ENCODE measurements around the gene C2orf69.
A peak's percentile ranks its signal among the peaks of the same experiment; 100 is the strongest.

Gene C2orf69

GRCh38 chr2:199911052-199911876 lies at the start of gene C2orf69:
Gene C2orf69 (plus strand): TSS chr2:199911293. CDS start chr2:199911439, 146 bp downstream.
- DNase-seq = peak; percentile 96

- DNase-seq = no peak
These were observed 48.3 kb upstream of the C2orf69 start for GRCh38 chr2:199862788-199863187.

DNA sequence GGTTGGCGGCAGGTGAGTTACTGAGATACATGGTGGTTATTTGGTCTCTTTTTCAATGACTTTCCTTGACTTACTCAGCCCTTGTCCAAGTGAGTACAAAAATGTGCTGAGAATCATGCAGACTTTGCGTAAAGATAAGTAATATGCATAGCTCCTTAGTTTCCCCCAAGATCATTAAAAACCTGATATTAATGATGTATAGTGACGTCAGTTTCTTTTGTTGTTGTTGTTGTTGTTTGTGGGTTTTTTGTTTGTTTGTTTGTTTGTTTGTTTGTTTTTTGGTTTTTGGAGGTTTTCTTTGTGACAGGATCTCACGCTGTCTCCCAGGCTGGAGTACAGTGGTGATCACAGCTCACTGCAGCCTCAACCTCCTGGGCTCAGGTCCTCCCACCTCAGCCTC lies 45.2 kb upstream of the C2orf69 start:
- no peak for DNase-seq

DNA sequence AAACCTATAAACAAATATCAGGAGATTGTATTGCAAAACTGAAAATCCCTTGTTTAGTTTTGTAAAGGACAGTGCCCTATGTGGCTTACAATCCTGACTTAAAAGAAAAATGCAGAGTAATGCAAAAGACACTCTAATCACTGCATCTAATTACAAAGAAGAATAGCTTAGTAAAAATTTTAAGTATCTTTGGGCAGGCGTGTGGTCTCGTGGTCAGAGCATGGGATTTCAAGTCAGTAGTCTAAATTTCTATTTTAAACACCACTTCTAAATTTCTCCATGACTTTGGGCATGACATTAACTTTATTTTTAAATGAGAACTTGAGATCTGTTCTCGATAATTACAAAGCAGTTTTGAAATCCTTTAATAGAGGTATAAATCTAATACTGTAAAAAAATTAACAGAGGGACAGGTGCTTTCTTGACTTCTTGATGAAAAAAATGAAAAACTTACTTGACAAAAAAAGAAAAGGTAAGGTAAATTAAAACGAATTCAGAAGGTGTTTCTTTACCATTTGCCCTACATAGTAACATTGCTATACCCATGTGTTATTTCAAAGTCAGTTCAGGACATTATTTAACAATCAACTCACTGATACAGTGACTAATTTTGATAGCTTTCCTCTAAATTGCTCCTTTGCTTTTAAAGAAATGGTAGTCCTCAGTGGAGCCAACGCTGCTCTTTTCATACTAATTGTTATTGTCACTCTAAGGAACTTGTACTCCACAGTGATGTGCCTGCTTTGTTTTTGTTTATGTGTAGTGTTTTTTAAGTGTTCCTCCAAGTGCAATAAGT lies 42.5 kb upstream of the C2orf69 start:
- no peak for DNase-seq

DNA sequence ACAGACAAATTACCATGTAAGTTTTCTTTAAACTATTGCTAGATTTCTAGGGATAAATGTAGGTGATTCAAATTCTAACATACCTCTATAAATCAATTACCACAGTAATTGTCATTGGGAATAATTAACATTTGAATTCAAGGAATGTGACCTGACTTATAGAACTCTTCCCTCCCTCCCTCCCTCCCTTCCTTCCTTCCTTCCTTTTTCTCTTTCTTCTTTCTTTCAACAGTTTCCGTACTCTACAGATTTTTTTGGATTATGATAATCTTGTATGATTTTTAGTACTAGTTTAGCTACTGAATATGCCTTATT lies 41.9 kb upstream of the C2orf69 start:
- no peak for DNase-seq

DNA sequence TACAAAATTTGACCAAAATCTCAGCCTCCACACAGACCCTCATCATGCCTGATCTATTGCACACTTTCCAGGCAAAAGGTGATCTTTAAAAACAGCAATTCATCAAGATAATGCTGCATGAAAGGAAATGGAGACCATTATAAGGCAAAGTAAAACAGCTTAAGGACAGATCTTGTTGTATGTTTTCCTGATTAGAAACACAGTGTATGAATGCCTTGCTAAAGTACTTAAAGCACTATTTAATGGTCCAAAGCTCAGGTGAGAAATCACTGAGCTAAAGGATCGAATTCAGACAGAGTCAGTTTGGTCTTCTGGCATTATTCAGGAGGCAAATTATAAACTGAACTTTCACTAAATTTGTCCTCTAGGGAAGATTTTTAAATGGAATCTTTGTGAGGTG lies 41.4 kb upstream of the C2orf69 start:
- no peak for DNase-seq

DNA sequence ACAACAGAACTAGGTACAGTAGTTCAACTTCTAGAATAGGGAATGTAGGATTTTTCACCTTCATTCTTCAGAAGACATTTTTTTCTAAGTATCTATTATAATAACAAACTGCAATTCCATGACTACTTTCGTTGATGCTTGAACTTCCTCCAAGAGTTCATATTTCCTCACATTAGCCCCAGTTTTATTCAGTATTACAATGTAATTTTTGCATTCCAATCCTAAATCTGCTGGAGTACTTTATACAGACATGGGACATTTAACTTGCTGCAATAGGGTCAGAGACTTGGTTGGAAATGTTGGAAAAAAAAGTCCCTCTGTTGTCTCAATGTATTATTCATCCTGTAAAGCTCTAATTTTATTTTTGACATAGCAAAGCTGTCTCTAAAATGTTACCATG lies 40.5 kb upstream of the C2orf69 start:
- no peak for DNase-seq

DNA sequence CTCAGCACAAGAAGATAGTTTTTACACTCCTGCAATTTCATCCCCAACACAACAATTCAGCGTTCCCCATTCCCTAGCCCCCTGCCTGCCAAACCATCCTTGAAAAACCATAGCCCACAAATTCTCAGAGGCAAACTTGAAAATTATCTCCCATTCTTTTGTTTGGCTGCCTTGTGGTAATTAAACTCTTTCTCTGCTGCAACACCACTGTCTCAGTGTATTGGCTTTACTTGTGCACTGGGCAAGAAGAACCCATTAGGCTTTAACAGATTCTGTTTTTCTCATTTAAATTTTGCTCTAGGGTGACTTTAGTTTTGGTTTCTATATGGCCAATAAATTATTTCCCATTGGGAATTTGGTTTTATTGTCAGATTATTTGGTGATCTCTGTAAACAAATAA lies 36.9 kb upstream of the C2orf69 start:
- no peak for DNase-seq

DNA sequence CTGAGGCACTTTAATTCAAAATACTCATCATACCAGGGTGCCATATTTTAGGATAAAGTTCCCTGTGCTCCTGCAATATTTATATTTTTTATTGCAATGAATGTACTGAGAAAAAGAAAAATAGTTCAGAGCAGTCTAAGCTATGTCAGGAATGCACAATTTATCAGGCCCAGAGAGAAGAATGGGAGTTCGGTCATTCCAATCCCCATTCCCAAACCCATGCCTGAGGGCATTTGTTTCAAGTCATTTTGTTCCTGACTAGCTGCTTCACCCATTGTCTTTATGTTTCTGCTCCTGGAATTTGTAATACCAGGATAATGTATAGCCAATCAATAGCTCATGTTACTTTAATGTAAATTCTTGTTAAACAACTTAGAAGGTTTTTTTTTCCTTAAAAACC lies 35.7 kb upstream of the C2orf69 start:
- no peak for DNase-seq

GRCh38 chr2:199882667-199883066 lies 28.4 kb upstream of the C2orf69 start:
- no peak for DNase-seq

DNA sequence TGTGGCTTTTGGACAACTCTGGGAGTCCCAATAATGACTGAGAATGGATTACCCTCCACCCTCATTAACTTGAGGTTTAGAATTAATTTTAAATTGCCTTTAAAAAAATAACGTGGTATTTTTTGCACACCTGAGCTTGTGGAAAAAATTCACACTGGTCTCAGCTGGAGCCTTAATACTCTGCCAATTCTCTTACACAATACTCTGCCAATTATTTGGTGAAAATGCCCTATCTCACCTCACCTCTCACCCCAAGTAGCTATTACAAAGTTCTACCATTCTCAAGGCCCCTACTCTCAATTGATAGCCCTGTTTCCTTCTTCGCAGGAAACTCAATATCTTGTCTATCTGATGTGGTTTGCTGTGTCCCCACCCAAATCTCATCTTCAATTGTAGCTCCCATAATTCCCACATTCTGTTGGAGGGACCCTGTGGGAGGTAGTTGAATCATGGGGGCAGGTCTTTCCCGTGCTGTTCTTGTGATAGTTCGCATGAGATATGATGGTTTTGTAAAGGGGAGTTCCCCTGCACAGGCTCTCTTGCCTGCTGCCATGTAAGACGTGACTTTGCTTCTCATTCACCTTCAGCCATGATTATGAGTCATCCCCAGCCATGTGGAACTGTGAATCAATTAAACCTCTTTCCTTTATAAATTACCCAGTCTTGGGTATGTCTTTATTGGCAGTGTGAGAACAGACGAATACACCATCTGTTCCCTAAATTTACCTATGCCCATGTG lies 27.4 kb upstream of the C2orf69 start:
- DNase-seq = no peak

- no peak for DNase-seq
These were observed 15.7 kb upstream of the C2orf69 start for GRCh38 chr2:199895406-199895805.

GRCh38 chr2:199896617-199897016 lies 14.5 kb upstream of the C2orf69 start:
- DNase-seq = no peak

DNA sequence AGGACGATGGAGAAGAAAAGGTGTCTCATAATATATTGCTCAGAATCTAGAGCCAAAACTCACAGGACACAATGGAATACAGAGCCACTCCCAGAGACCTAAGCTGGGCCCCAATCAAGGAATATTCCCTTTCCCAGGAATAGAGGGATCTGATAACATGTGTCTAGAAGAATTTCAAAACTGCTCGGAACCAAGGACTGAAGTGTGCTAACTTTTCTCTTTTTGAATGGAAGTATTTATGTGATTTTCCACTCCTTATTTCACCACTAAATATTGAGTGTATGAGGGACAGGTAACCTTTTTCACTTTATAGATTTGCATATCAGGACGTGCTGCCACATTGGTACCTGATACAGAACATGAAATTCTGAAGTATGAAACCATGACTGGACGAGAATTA lies 9.2 kb upstream of the C2orf69 start:
- DNase-seq = no peak

GRCh38 chr2:199902486-199903110 lies 8.5 kb upstream of the C2orf69 start:
- no peak for DNase-seq

DNA sequence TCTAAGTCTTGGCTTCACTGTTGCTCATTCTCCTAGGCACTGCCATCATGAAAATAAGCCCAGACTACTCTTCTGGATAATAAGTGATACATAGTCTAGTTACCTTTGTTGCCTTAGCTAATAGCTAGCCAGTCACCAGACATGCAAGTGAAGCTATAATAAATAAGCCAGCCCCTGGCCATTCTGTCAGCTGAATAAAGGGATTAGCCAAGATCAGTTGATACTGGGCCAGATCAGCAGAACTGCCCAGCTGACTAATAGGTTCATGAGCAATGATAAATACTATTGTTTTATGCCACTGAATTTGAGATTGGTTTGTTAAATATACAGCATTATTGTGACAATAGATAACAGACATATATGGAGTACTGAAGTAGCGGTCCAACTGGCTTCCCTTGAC lies 8.0 kb upstream of the C2orf69 start:
- no peak for DNase-seq

- no peak for DNase-seq
These were observed 3.9 kb upstream of the C2orf69 start for GRCh38 chr2:199907008-199907714.

DNA sequence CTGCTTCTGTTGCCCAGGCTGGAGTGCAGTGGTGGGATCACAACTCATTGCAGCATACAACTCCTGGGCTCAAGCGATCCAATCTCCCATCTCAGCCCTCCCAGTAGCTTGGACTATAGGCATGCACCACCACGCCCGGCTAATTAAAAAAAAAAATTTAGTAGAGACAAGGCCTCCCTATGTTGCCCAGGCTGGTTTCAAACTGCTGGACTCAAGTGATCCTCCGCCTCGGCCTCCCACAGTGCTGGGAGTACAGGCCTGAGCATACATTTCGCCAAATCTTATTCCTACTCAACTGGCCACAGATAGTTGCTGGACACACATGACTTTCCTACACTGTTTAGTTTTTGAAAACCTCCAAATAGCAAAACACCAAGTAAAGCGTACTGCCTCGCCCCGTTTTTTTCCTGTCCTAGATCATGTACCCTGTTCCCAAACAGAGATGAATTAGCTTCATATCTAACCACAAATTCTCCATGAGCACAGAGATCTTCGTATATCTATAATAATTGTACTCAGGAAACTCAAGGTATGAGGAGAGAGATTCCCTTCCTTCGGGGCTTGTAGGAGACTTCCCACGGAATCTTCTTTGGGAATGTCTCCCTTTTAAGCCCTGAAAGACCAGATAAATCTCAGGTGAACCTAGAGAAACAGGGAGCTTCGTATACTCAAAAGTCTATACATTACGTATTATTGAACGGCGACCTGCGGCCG lies 598 bp upstream of the C2orf69 start:
- no peak for DNase-seq

DNA sequence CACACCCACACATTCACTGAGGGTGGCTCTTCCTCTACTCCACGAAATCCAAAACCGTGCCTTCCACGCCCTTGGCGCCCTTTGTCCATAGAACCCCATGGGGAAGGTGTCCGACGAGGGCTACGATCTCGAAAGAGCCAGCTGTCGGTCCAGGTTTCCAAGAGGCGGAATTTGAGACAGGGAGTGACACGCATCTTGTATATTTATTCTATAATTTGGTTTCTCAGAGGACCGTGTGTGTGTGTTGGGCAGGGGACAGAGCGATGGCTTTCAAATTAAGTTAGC lies 726 bp downstream of the C2orf69 start:
- DNase-seq = no peak

DNA sequence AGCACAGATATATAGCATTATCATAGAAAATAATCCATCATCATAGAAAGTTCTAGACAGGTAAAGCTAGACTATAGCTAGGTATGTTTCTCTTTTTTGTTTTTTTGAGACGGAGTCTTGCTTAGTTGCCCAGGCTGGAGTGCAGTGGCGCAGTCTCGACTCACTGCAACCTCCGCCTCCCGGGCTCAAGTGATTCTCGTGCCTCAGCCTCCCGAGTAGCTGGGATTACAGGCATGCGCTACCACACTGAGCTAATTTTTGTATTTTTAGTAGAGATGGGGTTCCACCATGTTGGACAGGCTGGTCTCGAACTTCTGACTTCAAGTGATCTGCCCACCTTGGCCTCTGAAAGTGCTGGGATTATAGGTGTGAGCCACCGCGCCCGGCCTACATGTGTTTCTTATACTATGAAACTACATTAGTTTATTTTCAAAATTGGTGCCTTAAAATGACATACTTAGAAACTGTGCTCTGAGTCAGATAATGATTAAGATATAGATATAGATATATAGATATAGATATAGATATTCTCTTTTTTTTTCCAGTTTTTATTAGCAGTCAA lies 1.5 kb downstream of the C2orf69 start:
- peak; percentile 29 for DNase-seq

- no peak for DNase-seq
These were observed 3.4 kb downstream of the C2orf69 start for GRCh38 chr2:199914372-199914958.
